GM12878 (cell line): ENCODE results near the gene KRT34. TPM values are rescaled to one million over a fixed set of nuclear protein-coding genes. Genes with fewer than 3 reads are reported as not detected.

Experiments used
- ATAC-seq: fragments of 200-7000 bp; cut with Tn5 transposase; 3 replicates; pipeline ENCODE4 v1.9.1; 2020; ENCODE audit warnings: mild to moderate bottlenecking, moderate library complexity
- BruUV-seq: library from RNA; stranded (reverse); fragments of 400-500 nt; replicated peaks from 2 replicates; lab custom pipeline; 2021; lab: Mats Ljungman, UMichigan
- CTCF ChIA-PET: fragments of 300-600 bp; sonication (Branson Sonifier 250); formaldehyde crosslinking; extraction: SDS; loops from one replicate; lab custom pipeline; 2021; ENCODE audit warnings: inconsistent platforms; lab: Yijun Ruan, JAX
- POLR2A ChIA-PET: fragments of 350-600 bp; formaldehyde crosslinking; extraction: SDS; loops from one replicate; lab custom pipeline; 2021; ENCODE audit warnings: inconsistent platforms; lab: Charles Lee
- RAD21 ChIA-PET: fragments of 300-600 bp; sonication (Branson Sonifier 250); formaldehyde crosslinking; loops from one replicate; lab custom pipeline; 2023; ENCODE audit warnings: antibody characterized with exemption; ENCODE audit not compliant: unreplicated experiment; lab: Charles Lee
- SMC1A ChIA-PET: fragments of 300-600 bp; sonication (Branson Sonifier 250); formaldehyde crosslinking; loops from one replicate; lab custom pipeline; 2023; ENCODE audit not compliant: unreplicated experiment, uncharacterized antibody; lab: Charles Lee
- DNase-seq: peaks from one replicate; pipeline ENCODE4 v3.0.0-alpha.2; 2011; ENCODE audit warnings: low read depth, low spot score
- FAIRE-seq: peaks from 3 replicates; lab custom pipeline; 2011; peaks lifted over from hg19 to GRCh38; lab: Jason Lieb, UNC
- H2AFZ ChIP-seq: 2 replicates; pipeline ENCODE4 v1.6.0; 2011; ENCODE audit warnings: low read depth, low read length, control low read depth; ENCODE audit not compliant: control insufficient read depth
- H3K27ac ChIP-seq: 2 replicates; pipeline ENCODE4 v1.5.1; 2011; ENCODE audit warnings: control low read depth; ENCODE audit not compliant: control insufficient read depth, insufficient read depth
- H3K27me3 ChIP-seq, 2 experiments: replicated peaks in 1 of 2; 2 replicates each; pipeline versions ENCODE4 v1.6.0 to v1.6.1; 2011; ENCODE audit warnings: low read length in 1 of 2; ENCODE audit not compliant: control insufficient read depth in 2 of 2, insufficient read depth in 2 of 2
- H3K36me3 ChIP-seq, 2 experiments: 2 replicates each; pipeline ENCODE4 v1.5.1; 2011; ENCODE audit warnings: low read length in 1 of 2; ENCODE audit not compliant: control insufficient read depth in 2 of 2, insufficient read depth in 2 of 2
- H3K4me1 ChIP-seq: 2 replicates; pipeline ENCODE4 v1.6.1; 2011; ENCODE audit warnings: mild to moderate bottlenecking, low read length, moderate library complexity, mixed read lengths; ENCODE audit not compliant: control insufficient read depth, insufficient read depth
- H3K4me2 ChIP-seq: 2 replicates; pipeline ENCODE4 v1.6.0; 2011; ENCODE audit warnings: control low read depth; ENCODE audit not compliant: control insufficient read depth, insufficient read depth
- H3K4me3 ChIP-seq: fragments of 200-600 bp; sonication (generic); 2 replicates; pipeline ENCODE4 v1.5.1; 2016
- H3K79me2 ChIP-seq: 2 replicates; pipeline ENCODE4 v1.6.0; 2011; ENCODE audit warnings: low read length; ENCODE audit not compliant: control insufficient read depth, insufficient read depth
- H3K9ac ChIP-seq: 2 replicates; pipeline ENCODE4 v1.8.0; 2011; ENCODE audit warnings: low read length, control low read depth, mixed read lengths; ENCODE audit not compliant: control insufficient read depth, insufficient read depth
- H3K9me3 ChIP-seq: replicated peaks from 3 replicates; pipeline ENCODE4 v1.5.1; 2011; ENCODE audit warnings: mild to moderate bottlenecking, low read length; ENCODE audit not compliant: control insufficient read depth, insufficient read depth
- H4K20me1 ChIP-seq: 2 replicates; pipeline ENCODE4 v1.6.0; 2011; ENCODE audit not compliant: control insufficient read depth, insufficient read depth
- CHD2 ChIP-seq: IDR thresholded peaks from 2 replicates; pipeline ENCODE4 v1.6.1; 2011; ENCODE audit warnings: low read depth, low read length, improper control_type of control experiment, borderline replicate concordance
- HCFC1 ChIP-seq: fragments of 150-350 bp; IDR thresholded peaks from 2 replicates; pipeline ENCODE4 v1.6.1; 2014; ENCODE audit warnings: low read length
- NBN ChIP-seq: fragments of 450-650 bp; IDR thresholded peaks from 2 replicates; pipeline ENCODE4 v1.6.1; 2016
- SUPT20H ChIP-seq: IDR thresholded peaks from 2 replicates; pipeline ENCODE4 v1.6.1; 2011; ENCODE audit warnings: low read depth, mild to moderate bottlenecking, low read length, moderate library complexity, borderline replicate concordance; ENCODE audit not compliant: control insufficient read depth
- TARDBP ChIP-seq: IDR thresholded peaks from 2 replicates; pipeline ENCODE4 v1.6.1; 2016; ENCODE audit warnings: borderline replicate concordance
- YY1 ChIP-seq: IDR thresholded peaks from 2 replicates; pipeline ENCODE4 v1.6.1; 2011; ENCODE audit warnings: low read depth, mild to moderate bottlenecking, low read length
- ZNF622 ChIP-seq: fragments of 450-650 bp; IDR thresholded peaks from 2 replicates; pipeline ENCODE4 v1.6.1; 2017; ENCODE audit warnings: mild to moderate bottlenecking, inconsistent platforms
- WGBS: methylation state at CpG from one replicate; pipeline ENCODE4 v1.1.6; 2016; ENCODE audit warnings: low lambda C conversion rate; ENCODE audit not compliant: insufficient replicate concordance, insufficient coverage; ENCODE audit errors: missing lambda C conversion rate; 5-methylcytosine and 5-hydroxymethylcytosine counted together
- in situ Hi-C: fragments of 300-500 bp; cut with MboI; formaldehyde crosslinking; loops from 9 replicates; pipeline ENCODE4 v1.14.3; 2018; ENCODE audit warnings: mixed read lengths
- intact Hi-C: fragments of 100-400 bp; cut with micrococcal nuclease; formaldehyde crosslinking; loops from one replicate; pipeline ENCODE4 v1.14.2; 2022; ENCODE audit not compliant: unreplicated experiment
- polyA plus RNA-seq, 11 experiments: library from polyadenylated mRNA; depleted of rRNA in 4 of 11; unstranded in 6 of 11; stranded (reverse) in 5 of 11; fragments of >200 nt; fragmentation: Nextera tagmentation in 4 of 11; fragmentation: Illumina TruSeq in 1 of 11; extraction: Ambion mirVana in 4 of 11; extraction: Trizol in 1 of 11; gene quantifications; 1 replicate in 1 of 11; 2 replicates in 10 of 11; pipeline versions ENCODE4 v1.2.1 to v1.2.3, GENCODE V29; 2011 to 2016; ENCODE audit warnings: inconsistent platforms in 2 of 11, missing spikeins in 2 of 11, low read depth in 1 of 11
- total RNA-seq, 4 experiments: library from RNA; depleted of rRNA in 3 of 4; stranded (reverse); fragments of >200 nt in 3 of 4; fragmentation: Illumina TruSeq in 1 of 4; extraction: Trizol in 1 of 4; gene quantifications; 2 replicates each; pipeline versions ENCODE4 v1.2.1 to v1.2.3, GENCODE V29; 2013 to 2021
- TF ChIP-seq, protein P1 (sequence below): IDR thresholded peaks from 2 replicates; pipeline ENCODE4 v1.6.1; 2012; ENCODE audit warnings: mild to moderate bottlenecking, low read depth, low read length

KRT34 gene
- total and polyA plus RNA-seq, 10 of the 15 experiments (the other 5 are each of a cell fraction or from before 2014, with no cell fraction given) = not detected

DNA sequence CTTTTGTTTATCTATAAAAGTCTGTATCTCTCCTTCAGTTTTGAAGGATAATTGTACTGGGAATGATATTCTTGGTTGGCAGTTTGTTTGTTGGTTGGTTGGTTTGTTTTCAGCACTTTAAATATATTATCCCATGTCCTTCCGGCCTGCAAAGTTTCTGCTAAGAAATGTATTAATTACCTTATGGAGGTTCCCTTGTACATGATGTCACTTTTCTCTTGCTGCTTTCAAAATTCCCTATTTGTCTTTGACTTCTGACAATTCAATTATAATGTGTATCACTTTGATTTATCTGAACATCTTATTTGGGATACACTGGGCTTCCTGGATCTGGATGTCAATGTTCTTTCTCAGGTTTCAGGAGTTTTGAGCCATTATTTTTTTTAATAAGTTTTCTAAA lies 4.1 kb upstream of the KRT34 start:
- intact Hi-C loops = no loop called here
- no TSS peak for BruUV-seq
- no peak overlapping the region for H3K4me2 ChIP-seq
- ChIA-PET POLR2A (no interaction called here), RAD21 (no interaction called here), CTCF (no interaction called here), SMC1A (no interaction called here)
- TF ChIP-seq YY1 (no peak), CHD2 (no peak), NBN (no peak), ZNF622 (no peak), HCFC1 (no peak), TARDBP (no peak), SUPT20H (no peak)
- TF ChIP-seq, protein P1, sequence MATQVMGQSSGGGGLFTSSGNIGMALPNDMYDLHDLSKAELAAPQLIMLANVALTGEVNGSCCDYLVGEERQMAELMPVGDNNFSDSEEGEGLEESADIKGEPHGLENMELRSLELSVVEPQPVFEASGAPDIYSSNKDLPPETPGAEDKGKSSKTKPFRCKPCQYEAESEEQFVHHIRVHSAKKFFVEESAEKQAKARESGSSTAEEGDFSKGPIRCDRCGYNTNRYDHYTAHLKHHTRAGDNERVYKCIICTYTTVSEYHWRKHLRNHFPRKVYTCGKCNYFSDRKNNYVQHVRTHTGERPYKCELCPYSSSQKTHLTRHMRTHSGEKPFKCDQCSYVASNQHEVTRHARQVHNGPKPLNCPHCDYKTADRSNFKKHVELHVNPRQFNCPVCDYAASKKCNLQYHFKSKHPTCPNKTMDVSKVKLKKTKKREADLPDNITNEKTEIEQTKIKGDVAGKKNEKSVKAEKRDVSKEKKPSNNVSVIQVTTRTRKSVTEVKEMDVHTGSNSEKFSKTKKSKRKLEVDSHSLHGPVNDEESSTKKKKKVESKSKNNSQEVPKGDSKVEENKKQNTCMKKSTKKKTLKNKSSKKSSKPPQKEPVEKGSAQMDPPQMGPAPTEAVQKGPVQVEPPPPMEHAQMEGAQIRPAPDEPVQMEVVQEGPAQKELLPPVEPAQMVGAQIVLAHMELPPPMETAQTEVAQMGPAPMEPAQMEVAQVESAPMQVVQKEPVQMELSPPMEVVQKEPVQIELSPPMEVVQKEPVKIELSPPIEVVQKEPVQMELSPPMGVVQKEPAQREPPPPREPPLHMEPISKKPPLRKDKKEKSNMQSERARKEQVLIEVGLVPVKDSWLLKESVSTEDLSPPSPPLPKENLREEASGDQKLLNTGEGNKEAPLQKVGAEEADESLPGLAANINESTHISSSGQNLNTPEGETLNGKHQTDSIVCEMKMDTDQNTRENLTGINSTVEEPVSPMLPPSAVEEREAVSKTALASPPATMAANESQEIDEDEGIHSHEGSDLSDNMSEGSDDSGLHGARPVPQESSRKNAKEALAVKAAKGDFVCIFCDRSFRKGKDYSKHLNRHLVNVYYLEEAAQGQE = no peak
- H3K9me3 ChIP-seq = no peaks in the 10 kb centered on the region; the same call in 2 of the 3 replicates
- H3K27ac ChIP-seq = no peak overlapping the region
- ATAC-seq = no peak
- no peaks in the 10 kb centered on the region for H3K27me3 ChIP-seq
- no peak overlapping the region for H3K4me3 ChIP-seq
- WGBS = 85% methylated on average over 1 of the region's 1 CpG
- no peak overlapping the region for H2AFZ ChIP-seq
- no peaks in the 10 kb centered on the region for H3K79me2 ChIP-seq
- no peak for FAIRE-seq
- in situ Hi-C loops = no loop called here
- DNase-seq = no peak
- no peaks in the 10 kb centered on the region for H3K4me1 ChIP-seq
- H3K36me3 ChIP-seq = no peaks in the 10 kb centered on the region
- no peak overlapping the region for H3K9ac ChIP-seq
- H4K20me1 ChIP-seq = no peaks in the 10 kb centered on the region
